T follicular helper cell (primary cell): Measurements from ENCODE around the gene SLC6A18.

Experiments used
- DNase-seq: peaks from one replicate; pipeline ENCODE4 v3.0.0-alpha.2; 2020; ENCODE audit warnings: low read depth

SLC6A18 gene

GRCh38 chr5:1203311-1203967 is 21.7 kb upstream of the SLC6A18 start:
- DNase-seq, result no peak

GRCh38 chr5:1203968-1204692 is 21.1 kb upstream of the SLC6A18 start:
- DNase-seq, result no peak

GRCh38 chr5:1204693-1205242 is 20.4 kb upstream of the SLC6A18 start:
- DNase-seq, result no peak

GRCh38 chr5:1205255-1206180 is 19.7 kb upstream of the SLC6A18 start:
- DNase-seq, result no peak

GRCh38 chr5:1206521-1207412 is 18.4 kb upstream of the SLC6A18 start:
- no peak for DNase-seq

GRCh38 chr5:1207555-1207954 is 17.6 kb upstream of the SLC6A18 start:
- no peak for DNase-seq

GRCh38 chr5:1208221-1208742 is 16.9 kb upstream of the SLC6A18 start:
- no peak for DNase-seq

- no peak for DNase-seq
Observed at GRCh38 chr5:1208743-1209488, 16.3 kb upstream of the SLC6A18 start.

- no peak for DNase-seq
Observed at GRCh38 chr5:1209489-1209852, 15.7 kb upstream of the SLC6A18 start.

- DNase-seq, result no peak
Observed at GRCh38 chr5:1209896-1210776, 15.0 kb upstream of the SLC6A18 start.

GRCh38 chr5:1210832-1211251 is 14.3 kb upstream of the SLC6A18 start:
- no peak for DNase-seq

GRCh38 chr5:1211701-1212100 is 13.5 kb upstream of the SLC6A18 start:
- DNase-seq, result no peak

- DNase-seq, result no peak
Observed at GRCh38 chr5:1212271-1212670, 12.9 kb upstream of the SLC6A18 start.

- DNase-seq, result no peak
Observed at GRCh38 chr5:1212881-1213280, 12.3 kb upstream of the SLC6A18 start.

- DNase-seq, result no peak
Observed at GRCh38 chr5:1213508-1214162, 11.5 kb upstream of the SLC6A18 start.

- no peak for DNase-seq
Observed at GRCh38 chr5:1214163-1214935, 10.8 kb upstream of the SLC6A18 start.

GRCh38 chr5:1214936-1215220 is 10.3 kb upstream of the SLC6A18 start:
- DNase-seq, result no peak
